Islet of Langerhans (tissue), 1 donor: ENCODE results near the gene CLCN3.
"Not testable (repeated sequence)": the region's sequence is repeated elsewhere in the genome, so short reads cannot be mapped to it uniquely, and the experiment has no call there.

Experiments used
- FAIRE-seq: peaks from one replicate; lab custom pipeline; 2011; peaks lifted over from hg19 to GRCh38; lab: Jason Lieb, UNC

Gene CLCN3

GRCh38 chr4:169707958-169708643 is 87.7 kb downstream of the CLCN3 start:
- no peak for FAIRE-seq

DNA sequence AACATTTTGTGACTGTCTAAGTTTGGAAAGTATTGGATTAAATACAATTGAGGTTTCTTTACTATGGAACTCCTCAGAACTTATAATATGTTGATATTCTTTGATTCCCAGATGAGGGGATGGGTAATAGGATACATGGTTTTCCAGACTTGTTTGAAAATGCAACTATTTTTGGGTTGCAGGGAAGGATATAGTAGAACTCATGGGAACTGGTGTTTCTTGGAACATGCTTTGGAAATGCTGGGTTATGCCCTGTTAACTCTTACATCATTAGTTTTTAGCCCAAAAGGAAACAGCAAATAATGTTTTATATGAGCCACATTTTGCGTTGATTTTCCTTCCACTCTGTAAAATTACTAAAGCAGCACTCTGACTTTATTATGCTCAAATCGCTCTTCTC is 95.4 kb downstream of the CLCN3 start:
- FAIRE-seq: no peak

GRCh38 chr4:169716677-169717076 is 96.3 kb downstream of the CLCN3 start:
- FAIRE-seq: peak; percentile 51

DNA sequence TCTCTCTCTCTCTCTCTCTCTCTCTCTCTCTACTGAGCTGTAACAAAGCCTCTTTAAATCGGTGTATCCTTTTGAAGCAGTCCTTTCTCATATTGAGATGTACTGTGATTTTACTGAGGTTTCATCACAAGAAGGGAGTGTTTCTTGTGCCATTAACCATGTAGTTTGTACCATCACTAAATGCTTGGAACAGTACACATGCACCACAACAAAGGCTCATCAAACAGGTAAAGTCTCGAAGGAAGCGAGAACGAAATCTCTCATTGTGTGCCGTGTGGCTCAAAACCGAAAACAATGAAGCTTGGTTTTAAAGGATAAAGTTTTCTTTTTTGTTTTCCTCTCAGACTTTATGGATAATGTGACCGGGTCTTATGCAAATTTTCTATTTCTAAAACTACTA is 100.2 kb downstream of the CLCN3 start:
- FAIRE-seq: peak; percentile 21

- no peak for FAIRE-seq
These were observed 103.0 kb downstream of the CLCN3 start for GRCh38 chr4:169723207-169723965.

- FAIRE-seq: no peak
These were observed 103.9 kb downstream of the CLCN3 start for GRCh38 chr4:169724260-169724659.

DNA sequence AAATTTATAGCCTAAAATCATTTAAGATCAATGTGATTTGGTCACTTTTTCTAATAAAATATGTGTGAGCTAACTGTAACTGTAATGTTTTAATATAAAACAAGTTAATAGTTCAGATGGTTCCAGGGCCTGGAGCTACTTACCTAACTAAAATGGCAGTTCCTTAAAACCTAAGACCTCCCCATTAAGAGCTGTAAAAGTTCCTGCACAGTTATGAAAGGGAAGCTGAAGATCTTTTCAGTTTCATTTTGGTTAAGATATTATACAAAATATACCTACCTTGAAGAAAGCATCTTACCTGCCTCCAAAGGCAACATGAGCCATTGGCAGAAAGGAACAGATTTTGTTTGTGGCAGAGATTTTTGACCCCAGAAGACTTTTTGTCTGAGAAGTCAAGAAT is 107.2 kb downstream of the CLCN3 start:
- FAIRE-seq: peak; percentile 43

DNA sequence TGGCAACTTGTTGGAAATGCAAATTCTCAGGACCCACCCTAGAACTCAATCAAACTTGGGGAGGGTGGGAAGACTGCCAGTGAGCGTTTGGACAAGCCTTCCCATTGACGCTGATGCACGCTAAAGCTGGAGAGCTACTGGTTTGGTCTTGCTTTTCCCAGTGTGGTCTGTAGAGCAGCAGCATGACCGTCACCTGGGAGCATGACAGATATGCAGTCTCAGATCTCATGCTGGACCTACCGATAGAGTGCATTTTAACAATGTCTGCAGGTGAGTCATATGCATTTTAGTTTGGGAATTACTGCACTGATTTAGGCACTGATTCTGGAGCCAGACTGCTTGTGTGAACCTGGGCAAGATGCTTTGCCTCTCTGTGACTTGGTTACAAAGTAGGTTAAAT is 110.2 kb downstream of the CLCN3 start:
- FAIRE-seq: no peak

DNA sequence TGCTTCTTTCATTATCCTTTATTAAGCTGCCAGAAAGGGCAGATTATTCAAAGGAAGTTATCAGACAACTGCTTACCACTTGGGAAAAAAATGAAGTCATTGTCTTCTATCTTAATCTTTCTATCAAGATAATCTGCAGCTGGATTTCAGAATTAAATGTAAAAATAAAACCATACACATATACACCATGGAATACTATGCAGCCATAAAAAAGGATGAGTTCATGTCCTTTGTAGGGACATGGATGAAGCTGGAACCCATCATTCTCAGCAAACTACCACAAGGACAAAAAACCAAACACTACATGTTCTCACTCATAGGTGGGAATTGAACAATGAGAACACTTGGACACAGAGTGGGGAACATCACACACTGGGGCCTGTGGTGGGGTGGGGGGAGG is 118.2 kb downstream of the CLCN3 start:
- not testable (repeated sequence) for FAIRE-seq

- FAIRE-seq: no peak
These were observed 121.2 kb downstream of the CLCN3 start for GRCh38 chr4:169741569-169741968.

DNA sequence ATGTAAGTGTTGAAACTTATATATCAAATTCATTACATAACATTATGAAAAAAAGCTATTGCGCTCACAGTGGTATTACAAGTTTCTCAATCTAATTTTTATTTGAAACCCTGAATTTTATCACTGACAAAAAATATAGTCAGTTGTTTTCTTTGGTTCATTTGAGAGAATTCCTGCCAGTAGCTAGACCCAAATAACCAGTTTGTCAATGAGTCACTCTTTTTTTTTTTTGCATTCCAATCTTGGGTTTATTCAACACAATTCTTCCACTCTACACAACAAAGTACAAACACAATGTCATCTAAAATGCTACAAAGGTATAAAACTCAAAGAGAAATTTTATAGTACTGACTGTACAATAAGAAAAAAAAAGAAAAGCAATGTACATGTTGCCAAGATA is 124.2 kb downstream of the CLCN3 start:
- FAIRE-seq: no peak

- FAIRE-seq: no peak
These were observed 124.9 kb downstream of the CLCN3 start for GRCh38 chr4:169745291-169745690.

DNA sequence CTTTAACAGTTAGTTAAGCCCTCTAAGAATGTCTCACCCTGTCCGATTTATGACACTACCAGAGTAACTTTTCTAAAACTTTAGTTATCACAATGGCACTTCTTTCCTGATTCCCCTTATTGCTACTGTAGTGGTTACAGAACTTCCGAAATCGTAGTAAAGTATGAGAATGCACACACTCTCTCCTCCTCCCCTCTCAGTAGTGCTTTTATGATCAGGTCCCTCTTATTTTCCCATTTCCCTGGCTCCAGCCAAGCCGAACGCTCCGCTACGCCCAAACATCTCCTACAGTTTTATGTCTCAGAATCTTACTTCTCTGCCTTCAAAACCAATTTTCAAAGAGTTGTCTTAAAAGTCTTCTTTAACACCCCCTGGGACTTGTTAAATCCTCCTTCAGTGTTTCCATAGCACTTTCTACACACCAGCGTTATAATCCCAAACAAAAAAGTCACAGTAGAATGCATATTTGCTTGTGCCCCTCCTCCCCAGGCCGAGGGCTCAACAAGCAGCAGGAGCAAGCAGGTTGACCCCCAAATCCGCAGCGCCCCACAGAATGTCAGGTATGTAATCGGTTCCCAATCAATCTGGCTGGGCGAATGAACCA is 136.7 kb downstream of the CLCN3 start:
- FAIRE-seq: no peak

DNA sequence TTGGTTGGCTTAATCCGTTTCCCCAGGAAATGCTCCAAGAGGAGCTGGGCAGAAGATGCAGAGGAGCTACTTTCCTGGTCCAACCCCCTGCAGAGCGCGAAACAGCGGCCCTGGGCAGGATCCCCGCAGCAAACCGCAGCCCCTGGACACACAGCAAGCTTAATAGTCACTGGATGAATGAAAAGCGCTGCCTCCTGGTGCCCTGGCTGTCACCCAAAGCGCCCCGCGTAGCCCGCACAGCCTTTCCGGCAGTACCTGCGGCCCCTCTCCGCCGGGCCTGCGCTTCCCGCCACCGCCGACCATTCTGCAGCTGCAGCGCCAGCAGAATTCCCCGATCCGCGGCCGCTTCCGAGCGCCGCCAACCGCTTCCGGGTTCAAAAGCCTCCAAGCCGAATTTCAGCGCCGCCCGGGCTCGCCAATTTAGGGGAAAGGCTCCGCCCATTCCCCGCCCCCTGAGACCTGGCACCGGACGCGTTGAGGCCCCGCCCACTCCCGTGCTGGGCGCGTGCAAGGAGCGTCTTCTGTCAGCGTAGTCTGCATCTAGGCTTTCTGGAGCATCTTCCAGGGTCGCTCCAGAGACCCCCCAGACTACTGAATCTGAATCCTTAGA is 137.3 kb downstream of the CLCN3 start, which contains the start of gene HPF1:
HPF1 (minus strand) TSS at position 370 of the 610 bp plus-strand sequence; CDS start at position 303, 67 bp downstream.
- no peak for FAIRE-seq

- FAIRE-seq: no peak
These were observed 138.1 kb downstream of the CLCN3 start for GRCh38 chr4:169758401-169758962.

DNA sequence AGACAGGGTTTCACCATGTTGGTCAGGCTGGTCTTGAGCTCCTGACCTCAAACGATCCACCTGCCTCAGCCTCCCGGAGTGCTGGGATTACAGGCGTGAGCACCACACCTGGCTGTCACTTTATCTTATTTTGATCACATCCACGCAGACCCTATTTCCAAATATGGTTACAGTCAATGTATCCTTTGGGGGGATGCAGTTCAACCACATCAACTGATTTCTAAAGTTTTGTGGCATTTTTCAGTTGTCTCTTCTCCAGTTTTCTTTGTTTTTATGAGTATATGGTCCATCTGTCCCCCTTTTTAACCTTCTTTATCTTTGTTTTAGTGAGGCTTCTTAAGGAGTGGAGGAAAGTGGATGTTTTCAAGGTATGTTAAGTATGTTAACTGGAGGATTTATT is 141.5 kb downstream of the CLCN3 start:
- no peak for FAIRE-seq

GRCh38 chr4:169765835-169766234 is 145.5 kb downstream of the CLCN3 start:
- no peak for FAIRE-seq

- FAIRE-seq: no peak
These were observed 146.4 kb downstream of the CLCN3 start for GRCh38 chr4:169766741-169767140.

GRCh38 chr4:169768385-169768784 is 148.0 kb downstream of the CLCN3 start:
- no peak for FAIRE-seq

DNA sequence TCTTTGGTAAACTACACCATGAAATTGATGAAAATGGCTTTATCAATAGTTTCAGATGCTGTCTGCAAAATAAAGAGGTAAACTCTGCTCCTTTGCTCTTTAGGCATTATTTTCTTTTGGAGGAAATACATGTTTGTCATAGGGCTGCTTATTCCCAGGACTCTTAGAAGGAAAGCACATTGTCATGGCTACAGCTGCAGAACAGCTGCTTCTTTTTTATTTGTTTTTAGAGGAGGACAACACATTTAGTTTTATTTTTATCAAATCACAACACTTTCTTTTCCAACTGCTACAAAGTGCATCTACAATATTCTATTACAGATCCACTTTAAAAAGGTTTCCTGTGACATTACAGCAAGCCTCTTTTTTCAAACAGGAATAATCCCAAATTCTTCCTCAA is 150.0 kb downstream of the CLCN3 start:
- no peak for FAIRE-seq

- not testable (repeated sequence) for FAIRE-seq
These were observed 151.2 kb downstream of the CLCN3 start for GRCh38 chr4:169771556-169772080.
